ENCODE results near the gene CHTOP.
A peak's percentile ranks its signal among the peaks of the same experiment; 100 is the strongest.

CHTOP gene

DNA sequence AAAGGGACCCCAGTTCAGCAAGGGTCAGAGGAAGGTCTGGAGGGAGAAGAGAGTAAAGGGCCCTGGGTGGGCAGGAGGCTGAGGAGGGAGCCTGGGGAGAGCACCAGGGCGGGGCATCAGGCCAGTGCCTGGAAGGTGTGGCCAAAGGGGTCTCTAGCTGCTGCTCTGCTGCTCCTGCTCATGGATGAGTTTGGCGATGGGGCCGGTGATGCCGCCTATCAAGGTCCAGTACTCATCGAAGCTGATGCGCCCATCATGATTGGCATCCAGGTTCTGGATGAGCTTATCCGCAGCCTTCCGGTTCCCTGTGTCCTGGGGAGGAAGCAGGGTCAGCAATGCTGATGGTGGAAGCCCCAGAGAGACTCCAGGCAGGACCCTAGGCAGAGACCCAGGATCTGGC, 26.5 kb upstream of the CHTOP start:
- no peak overlapping the region for H3K4me3 ChIP-seq (ENCODE audit: low read depth, low read length)
- ChIA-PET CTCF (interaction anchor here (0.7 to 2.8 kb wide), 7 partner anchors 9 to 112 kb away, joined by 3 to 13 read pairs (median 3); partner anchors contain the start of gene S100A13), POLR2A (interaction anchor here (0.9 to 2.8 kb wide), 3 partner anchors 12 to 23 kb away, joined by 3 to 20 read pairs (median 6); partner anchors contain the start of gene S100A13)
- DNase-seq (ENCODE audit: low read depth, low spot score), result no peak
- TF ChIP-seq, protein P1, sequence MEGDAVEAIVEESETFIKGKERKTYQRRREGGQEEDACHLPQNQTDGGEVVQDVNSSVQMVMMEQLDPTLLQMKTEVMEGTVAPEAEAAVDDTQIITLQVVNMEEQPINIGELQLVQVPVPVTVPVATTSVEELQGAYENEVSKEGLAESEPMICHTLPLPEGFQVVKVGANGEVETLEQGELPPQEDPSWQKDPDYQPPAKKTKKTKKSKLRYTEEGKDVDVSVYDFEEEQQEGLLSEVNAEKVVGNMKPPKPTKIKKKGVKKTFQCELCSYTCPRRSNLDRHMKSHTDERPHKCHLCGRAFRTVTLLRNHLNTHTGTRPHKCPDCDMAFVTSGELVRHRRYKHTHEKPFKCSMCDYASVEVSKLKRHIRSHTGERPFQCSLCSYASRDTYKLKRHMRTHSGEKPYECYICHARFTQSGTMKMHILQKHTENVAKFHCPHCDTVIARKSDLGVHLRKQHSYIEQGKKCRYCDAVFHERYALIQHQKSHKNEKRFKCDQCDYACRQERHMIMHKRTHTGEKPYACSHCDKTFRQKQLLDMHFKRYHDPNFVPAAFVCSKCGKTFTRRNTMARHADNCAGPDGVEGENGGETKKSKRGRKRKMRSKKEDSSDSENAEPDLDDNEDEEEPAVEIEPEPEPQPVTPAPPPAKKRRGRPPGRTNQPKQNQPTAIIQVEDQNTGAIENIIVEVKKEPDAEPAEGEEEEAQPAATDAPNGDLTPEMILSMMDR (IDR thresholded peaks at IDR 0.05; ENCODE audit: insufficient read depth, low read length, missing control alignments), result no peak

DNA sequence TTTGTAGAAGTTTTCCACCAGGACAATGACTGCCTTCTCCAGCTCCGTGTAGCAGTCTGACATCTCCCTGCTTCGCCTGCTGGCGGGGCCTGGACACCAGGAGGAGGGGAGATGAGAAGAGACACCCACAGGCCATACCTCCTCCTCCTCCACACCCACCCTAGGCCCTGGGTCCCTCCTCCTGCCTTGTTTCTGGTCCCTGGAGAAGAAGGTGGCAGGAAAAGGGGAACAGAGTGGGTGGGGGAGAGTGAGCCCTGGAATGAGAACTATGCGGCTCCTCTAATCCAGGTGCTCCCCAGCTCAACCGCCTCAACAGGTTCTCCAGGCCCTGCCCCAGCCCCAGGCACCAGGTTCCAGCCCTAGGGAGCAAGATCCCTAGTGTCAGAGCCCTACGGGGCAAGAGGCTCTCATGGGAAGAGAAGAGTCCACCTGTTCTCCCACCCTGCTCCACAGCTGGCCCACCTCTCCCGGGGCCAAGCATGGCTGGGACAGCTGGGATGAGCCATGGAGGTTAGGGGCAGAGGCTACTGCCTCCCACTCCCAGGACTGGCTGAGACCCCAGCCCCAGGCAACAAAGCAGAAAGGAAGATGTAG, 25.7 kb upstream of the CHTOP start:
- TF ChIP-seq, protein P1 (IDR thresholded peaks at IDR 0.05; ENCODE audit: insufficient read depth, low read length, missing control alignments), result no peak
- no peak for DNase-seq (ENCODE audit: low read depth, low spot score)
- ChIA-PET POLR2A (interaction anchor here (0.6 to 2.8 kb wide), 5 partner anchors 10 to 27 kb away, joined by 3 to 20 read pairs (median 4); partner anchors contain the start of gene S100A13), CTCF (interaction anchor here (0.9 to 2.8 kb wide), 6 partner anchors 10 to 113 kb away, joined by 3 to 13 read pairs (median 6); partner anchors contain the start of gene S100A13)
- H3K4me3 ChIP-seq (ENCODE audit: low read depth, low read length), result peak overlapping the region; percentile 58

DNA sequence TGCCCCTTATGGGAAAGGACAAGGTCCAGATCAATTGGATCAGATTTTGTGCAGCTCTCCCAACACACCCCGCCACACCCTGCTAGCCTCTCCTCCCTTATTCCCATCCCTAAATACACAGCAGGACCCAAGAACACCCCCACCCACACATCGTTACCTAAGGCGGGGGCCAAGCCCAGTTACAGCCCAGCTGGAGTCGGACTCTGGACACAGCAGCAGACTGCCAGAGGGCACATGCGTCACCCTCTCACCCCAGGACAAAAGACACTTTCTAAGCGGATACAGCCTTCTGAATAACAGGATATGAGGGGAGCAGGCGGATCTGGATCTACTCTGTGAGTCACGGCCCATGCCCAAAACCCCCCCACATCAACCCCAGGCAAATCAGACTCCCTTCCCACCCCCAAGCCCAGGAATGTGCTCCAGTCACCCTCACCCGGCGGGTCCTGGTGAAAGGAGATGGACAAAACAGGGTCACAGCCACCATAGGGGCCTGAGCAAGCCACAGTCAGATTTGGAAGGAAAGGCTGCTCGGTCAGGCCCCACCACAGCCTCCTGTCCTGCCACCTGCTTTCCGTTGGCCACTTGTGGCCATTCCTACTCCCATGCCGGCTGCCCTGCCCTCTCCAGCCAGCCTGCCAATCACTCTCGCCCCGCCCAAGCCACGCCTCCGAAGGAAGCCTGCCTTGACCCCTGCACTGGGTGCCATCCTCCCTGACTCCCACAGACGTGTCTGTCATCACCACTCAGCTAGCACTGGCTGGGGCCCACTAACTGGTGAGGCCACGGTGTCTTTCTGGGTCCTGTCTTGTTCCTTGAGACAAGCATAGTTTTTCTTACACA, 24.9 kb upstream of the CHTOP start:
- POLR2A ChIA-PET, result interaction anchor here (0.6 to 2.8 kb wide), 4 partner anchors 10 to 26 kb away, joined by 3 to 20 read pairs (median 4); partner anchors contain the start of genes CHTOP and S100A13
- DNase-seq (ENCODE audit: low read depth, low spot score), result no peak
- H3K4me3 ChIP-seq (ENCODE audit: low read depth, low read length), result peak overlapping the region; percentile 58
- TF ChIP-seq, protein P1 (IDR thresholded peaks at IDR 0.05; ENCODE audit: insufficient read depth, low read length, missing control alignments), result no peak
- CTCF ChIA-PET, result interaction anchor here (1.3 to 11.1 kb wide), 6 partner anchors 9 to 114 kb away, joined by 3 to 93 read pairs (median 7); partner anchors contain the start of gene S100A13

DNA sequence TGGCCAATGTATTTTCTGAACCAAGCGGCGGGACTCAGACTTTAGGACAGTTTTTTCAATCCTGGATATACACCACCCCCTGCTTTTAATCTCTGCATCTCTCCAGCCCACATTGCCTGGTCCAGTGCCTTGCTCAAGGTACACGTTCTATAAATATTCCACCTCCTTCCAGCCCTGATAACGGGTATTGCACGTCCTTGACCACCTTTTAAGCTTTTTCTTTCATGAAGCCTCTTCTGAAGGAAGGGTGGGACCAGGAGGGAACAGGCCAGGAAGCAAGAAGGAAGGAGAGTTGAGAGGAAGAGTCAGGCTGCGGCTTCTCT, 24.3 kb upstream of the CHTOP start:
- H3K4me3 ChIP-seq (ENCODE audit: low read depth, low read length), result peak overlapping the region; percentile 58
- ChIA-PET CTCF (interaction anchor here (1.4 to 12.8 kb wide), 4 partner anchors 9 to 100 kb away, joined by 5 to 148 read pairs (median 53); no protein-coding TSS in a partner anchor), POLR2A (interaction anchor here (1.6 to 2.8 kb wide), 3 partner anchors 17 to 26 kb away, joined by 3 to 20 read pairs (median 4); partner anchors contain the start of genes CHTOP and S100A13)
- TF ChIP-seq, protein P1 (IDR thresholded peaks at IDR 0.05; ENCODE audit: insufficient read depth, low read length, missing control alignments), result no peak
- no peak for DNase-seq (ENCODE audit: low read depth, low spot score)

DNA sequence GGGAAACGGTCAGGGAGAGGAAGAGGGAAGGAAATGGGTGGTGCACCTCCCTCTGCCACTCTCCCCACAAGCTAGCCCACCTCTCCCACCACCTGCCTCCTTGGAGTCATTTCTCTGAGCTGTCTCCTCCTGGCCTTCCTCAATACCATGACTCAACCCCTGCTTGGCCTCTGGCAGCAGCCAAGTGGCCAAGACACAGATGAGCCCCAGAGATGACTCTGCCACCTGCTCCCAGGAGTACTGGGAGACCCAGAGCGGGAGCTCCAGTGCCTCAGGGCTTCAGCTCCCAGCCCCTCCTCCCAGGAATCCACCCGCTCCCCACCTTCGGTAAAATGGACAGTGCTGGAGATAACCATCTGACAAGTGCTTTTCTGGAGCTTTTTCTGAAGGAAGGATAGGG, 23.5 kb upstream of the CHTOP start:
- H3K4me3 ChIP-seq (ENCODE audit: low read depth, low read length), result peak overlapping the region; percentile 41
- TF ChIP-seq, protein P1 (IDR thresholded peaks at IDR 0.05; ENCODE audit: insufficient read depth, low read length, missing control alignments), result no peak
- ChIA-PET POLR2A (interaction anchor here (0.7 to 9.4 kb wide), 4 partner anchors 13 to 37 kb away, joined by 3 to 127 read pairs (median 4); partner anchors contain the start of genes CHTOP and S100A13), CTCF (interaction anchor here (3.4 to 12.8 kb wide), 3 partner anchors 10 to 101 kb away, joined by 19 to 148 read pairs (median 93); no protein-coding TSS in a partner anchor)
- no peak for DNase-seq (ENCODE audit: low read depth, low spot score)
